Measurements from ENCODE around the gene ACSS1. TPM values are rescaled to one million over a fixed set of nuclear protein-coding genes. Genes with fewer than 3 reads are reported as not detected.

Gene ACSS1
- total and polyA plus RNA-seq, 2 of the 8 experiments (the other 6 are each of a cell fraction or from before 2014, with no cell fraction given): 2.6 to 3.4 TPM

- no peak for TF ChIP-seq EGR1 (IDR thresholded peaks at IDR 0.05; ENCODE audit: borderline replicate concordance, low read depth, low read length)
- no peak for TF ChIP-seq JUN (IDR thresholded peaks at IDR 0.05; ENCODE audit: low read depth, low read length)
Observed at GRCh38 chr20:25045343-25045712, 12.6 kb downstream of the ACSS1 start (continued).
